Measurements from ENCODE around the gene UBE2L5.

DNA sequence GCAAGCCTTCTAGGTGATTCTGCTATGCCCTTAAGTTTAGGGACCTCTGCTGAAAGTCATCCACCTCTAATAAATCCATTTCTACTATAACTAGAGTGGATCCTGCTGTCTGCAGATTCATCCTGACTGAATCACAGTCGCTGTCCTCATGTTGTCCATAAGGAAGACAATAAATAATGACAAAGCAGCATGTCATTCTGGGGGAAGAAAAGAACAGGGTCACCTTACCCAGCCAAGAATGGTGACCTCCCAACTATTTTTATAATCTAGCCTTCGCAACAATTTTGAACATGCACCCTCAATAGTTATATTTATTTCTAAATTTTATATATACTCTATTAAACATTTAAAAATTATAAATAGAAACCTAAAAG, 45.0 kb upstream of the UBE2L5 start:
- TF ChIP-seq CTCF (conservative IDR thresholded peaks at IDR 0.05 in 1 of 2, IDR thresholded peaks at IDR 0.05 in 1 of 2; ENCODE audit: low read depth in 1 of 2, low read length in 2 of 2) (no peak), EZH2 (IDR thresholded peaks at IDR 0.05; ENCODE audit: low read length, missing control alignments) (no peak)
